SU-DHL-6 (cell line): ENCODE results near the gene KRTAP1-4.

Source experiments
- H2AFZ ChIP-seq: fragments of 200-600 bp; sonication (generic); 2 replicates; pipeline ENCODE4 v1.6.1; 2014; ENCODE audit warnings: low read depth, mild to moderate bottlenecking, moderate library complexity, mixed read lengths, antibody characterized with exemption, low read length; ENCODE audit not compliant: severe bottlenecking
- H3F3A ChIP-seq: fragments of 200-600 bp; shearing (Covaris generic); 2 replicates; pipeline ENCODE4 v1.6.0; 2016; ENCODE audit warnings: antibody characterized with exemption, mild to moderate bottlenecking; ENCODE audit not compliant: insufficient read depth
- H3K27ac ChIP-seq: fragments of 200-600 bp; sonication (generic); 2 replicates; pipeline ENCODE4 v1.5.1; 2016; ENCODE audit warnings: low read depth, mild to moderate bottlenecking, low read length, moderate library complexity, mixed read lengths
- H3K27me3 ChIP-seq: fragments of 200-600 bp; sonication (generic), shearing (Covaris generic); 2 replicates; pipeline ENCODE4 v1.6.0; 2014; ENCODE audit warnings: mild to moderate bottlenecking, low read length
- H3K36me3 ChIP-seq: fragments of 200-600 bp; sonication (generic); 2 replicates; pipeline ENCODE4 v1.6.1; 2014; ENCODE audit warnings: mild to moderate bottlenecking, low read length, mixed read lengths
- H3K4me2 ChIP-seq: fragments of 300-600, 200-600 bp; shearing (Covaris generic), sonication (generic); 2 replicates; pipeline ENCODE4 v1.6.0; 2014; ENCODE audit warnings: low read length, low read depth, mild to moderate bottlenecking; ENCODE audit not compliant: poor library complexity, severe bottlenecking
- H3K4me3 ChIP-seq: fragments of 200-600 bp; sonication (generic); 2 replicates; pipeline ENCODE4 v1.5.1; 2014; ENCODE audit warnings: antibody characterized with exemption, low read length, mild to moderate bottlenecking, mixed read lengths; ENCODE audit not compliant: insufficient read depth, poor library complexity, severe bottlenecking
- H3K79me2 ChIP-seq: fragments of 200-600 bp; sonication (generic); 2 replicates; pipeline ENCODE4 v1.6.1; 2014; ENCODE audit warnings: mild to moderate bottlenecking, low read length, moderate library complexity; ENCODE audit not compliant: insufficient read depth
- H3K9ac ChIP-seq: fragments of 200-600 bp; sonication (generic); 2 replicates; pipeline ENCODE4 v1.7.0; 2014; ENCODE audit warnings: mild to moderate bottlenecking, low read length
- H3K9me2 ChIP-seq: fragments of 200-600 bp; sonication (generic); replicated peaks from 2 replicates; pipeline ENCODE4 v1.6.1; 2014; ENCODE audit warnings: low read length; ENCODE audit not compliant: insufficient read depth
- H3K9me3 ChIP-seq: fragments of 200-600 bp; sonication (generic); 2 replicates; pipeline ENCODE4 v1.6.1; 2014; ENCODE audit warnings: low read length, mixed read lengths; ENCODE audit not compliant: insufficient read depth
- H4K20me1 ChIP-seq: fragments of 200-600 bp; sonication (generic); 2 replicates; pipeline ENCODE4 v1.6.1; 2014; ENCODE audit warnings: low read depth, mild to moderate bottlenecking, antibody characterized with exemption, low read length, moderate library complexity, mixed read lengths
- EZH2phosphoT487 ChIP-seq: fragments of 200-600 bp; sonication (generic), shearing (Covaris generic); conservative IDR thresholded peaks from 2 replicates; pipeline ENCODE4 v1.6.1; 2018; ENCODE audit warnings: mild to moderate bottlenecking, antibody characterized with exemption, low read length, moderate library complexity, mixed read lengths
- TF ChIP-seq, protein P1 (sequence below): fragments of 200-600 bp; sonication (generic); IDR thresholded peaks from one replicate; pipeline ENCODE4 v1.5.1; 2017; ENCODE audit warnings: antibody characterized with exemption, mild to moderate bottlenecking, low read length, moderate library complexity; ENCODE audit not compliant: insufficient read depth, poor library complexity, severe bottlenecking

KRTAP1-4 gene, protein sequence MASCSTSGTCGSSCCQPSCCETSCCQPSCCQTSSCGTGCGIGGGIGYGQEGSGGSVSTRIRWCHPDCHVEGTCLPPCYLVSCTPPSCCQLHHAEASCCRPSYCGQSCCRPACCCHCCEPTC

DNA sequence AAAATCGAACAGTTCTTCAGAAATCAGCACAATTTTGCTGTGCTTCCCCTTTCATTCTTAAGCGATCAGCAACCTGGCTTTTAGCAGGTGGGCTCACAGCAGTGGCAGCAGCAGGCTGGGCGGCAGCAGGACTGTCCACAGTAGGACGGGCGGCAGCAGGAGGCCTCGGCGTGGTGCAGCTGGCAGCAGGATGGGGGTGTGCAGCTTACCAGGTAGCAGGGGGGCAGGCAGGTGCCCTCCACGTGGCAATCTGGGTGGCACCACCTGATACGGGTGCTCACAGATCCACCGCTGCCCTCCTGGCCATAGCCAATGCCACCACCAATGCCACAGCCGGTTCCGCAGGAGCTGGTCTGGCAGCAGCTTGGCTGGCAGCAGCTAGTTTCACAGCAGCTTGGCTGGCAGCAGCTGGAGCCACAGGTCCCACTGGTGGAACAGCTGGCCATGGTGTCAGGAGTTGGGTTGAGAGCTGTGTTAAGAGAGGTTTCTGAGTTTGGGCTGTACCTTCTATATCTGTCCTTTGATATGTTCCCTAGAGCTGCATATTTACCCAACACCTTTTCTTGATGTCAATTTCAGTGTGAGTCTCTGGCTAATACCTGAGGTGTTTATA lies at the start of gene KRTAP1-4:
Gene KRTAP1-4 (minus strand): TSS at position 563 of the 613 bp plus-strand sequence. CDS start 117 bp downstream, at position 446.
- Histone ChIP-seq H3K9me2 (no peaks in the 10 kb centered on the region), H2AFZ (no peak within 1 kb of the TSS), H3K79me2 (no peaks in the 10 kb centered on the region), H3K9ac (no peak within 1 kb of the TSS), H3K27ac (no peak within 1 kb of the TSS), H3K4me2 (no peak within 1 kb of the TSS), H3K36me3 (no peaks in the 10 kb centered on the region), H3F3A (no peaks in the 10 kb centered on the region), H3K4me3 (no peak within 1 kb of the TSS), H4K20me1 (no peaks in the 10 kb centered on the region), H3K27me3 (no peaks in the 10 kb centered on the region), H3K9me3 (no peaks in the 10 kb centered on the region)
- TF ChIP-seq EZH2phosphoT487 = no peak
- TF ChIP-seq, protein P1, sequence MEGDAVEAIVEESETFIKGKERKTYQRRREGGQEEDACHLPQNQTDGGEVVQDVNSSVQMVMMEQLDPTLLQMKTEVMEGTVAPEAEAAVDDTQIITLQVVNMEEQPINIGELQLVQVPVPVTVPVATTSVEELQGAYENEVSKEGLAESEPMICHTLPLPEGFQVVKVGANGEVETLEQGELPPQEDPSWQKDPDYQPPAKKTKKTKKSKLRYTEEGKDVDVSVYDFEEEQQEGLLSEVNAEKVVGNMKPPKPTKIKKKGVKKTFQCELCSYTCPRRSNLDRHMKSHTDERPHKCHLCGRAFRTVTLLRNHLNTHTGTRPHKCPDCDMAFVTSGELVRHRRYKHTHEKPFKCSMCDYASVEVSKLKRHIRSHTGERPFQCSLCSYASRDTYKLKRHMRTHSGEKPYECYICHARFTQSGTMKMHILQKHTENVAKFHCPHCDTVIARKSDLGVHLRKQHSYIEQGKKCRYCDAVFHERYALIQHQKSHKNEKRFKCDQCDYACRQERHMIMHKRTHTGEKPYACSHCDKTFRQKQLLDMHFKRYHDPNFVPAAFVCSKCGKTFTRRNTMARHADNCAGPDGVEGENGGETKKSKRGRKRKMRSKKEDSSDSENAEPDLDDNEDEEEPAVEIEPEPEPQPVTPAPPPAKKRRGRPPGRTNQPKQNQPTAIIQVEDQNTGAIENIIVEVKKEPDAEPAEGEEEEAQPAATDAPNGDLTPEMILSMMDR = no peak

DNA sequence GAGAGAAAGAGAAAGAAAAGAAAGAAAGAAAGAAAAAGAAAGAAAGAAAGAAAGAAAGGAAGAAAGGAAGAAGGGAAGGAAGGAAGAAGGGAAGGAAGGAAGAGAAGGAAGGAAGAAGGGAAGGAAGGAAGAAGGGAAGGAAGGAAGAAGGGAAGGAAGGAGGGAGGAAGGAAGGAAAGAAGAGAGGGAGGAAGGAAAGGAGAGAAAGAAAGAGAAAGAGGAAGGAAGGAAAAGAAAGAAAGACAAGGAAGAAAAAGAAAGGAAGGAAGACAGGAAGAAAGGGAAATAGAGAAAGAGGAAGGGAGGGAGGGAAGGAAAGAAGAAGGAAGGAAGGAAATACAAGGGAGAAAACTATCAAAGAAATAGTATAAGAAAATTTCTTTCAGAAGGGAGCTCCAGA lies 46.8 kb upstream of the KRTAP1-4 start:
- H3K4me2 ChIP-seq = no peak overlapping the region
- H3K4me3 ChIP-seq = no peak overlapping the region
- TF ChIP-seq EZH2phosphoT487 = no peak
- TF ChIP-seq, protein P1 = no peak

DNA sequence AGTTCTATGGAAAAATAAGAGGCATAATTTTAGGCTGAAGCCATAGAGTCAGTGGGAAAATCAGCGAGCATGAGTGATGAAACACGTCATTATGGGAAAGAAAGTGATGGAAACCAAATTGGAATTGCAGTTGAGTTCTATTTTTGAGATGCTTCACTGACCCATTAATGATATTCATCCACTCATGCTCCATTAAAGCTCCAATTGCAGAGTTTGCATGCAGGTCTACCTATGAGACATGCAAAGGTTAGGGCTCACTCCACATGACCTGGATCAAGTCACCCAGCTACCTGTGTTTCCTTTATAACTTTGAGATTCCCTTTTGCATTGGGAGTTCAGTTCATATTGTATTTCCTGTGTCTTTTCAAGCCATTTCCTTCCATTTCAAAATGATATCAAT lies 43.7 kb upstream of the KRTAP1-4 start:
- Histone ChIP-seq H3K9ac (no peak overlapping the region), H3K4me2 (no peak overlapping the region), H3K4me3 (no peak overlapping the region), H3K36me3 (no peaks in the 10 kb centered on the region), H3K27ac (no peak overlapping the region), H4K20me1 (no peaks in the 10 kb centered on the region), H2AFZ (no peak overlapping the region), H3K79me2 (no peaks in the 10 kb centered on the region), H3F3A (no peaks in the 10 kb centered on the region), H3K9me3 (no peaks in the 10 kb centered on the region), H3K9me2 (no peaks in the 10 kb centered on the region), H3K27me3 (no peaks in the 10 kb centered on the region)
- TF ChIP-seq, protein P1 = no peak
- TF ChIP-seq EZH2phosphoT487 = no peak

More for the DNA sequence above, 46.8 kb upstream of the KRTAP1-4 start:
- no peaks in the 10 kb centered on the region for H3K9me3 ChIP-seq
- no peaks in the 10 kb centered on the region for H3K27me3 ChIP-seq
- no peaks in the 10 kb centered on the region for H3K79me2 ChIP-seq
- no peaks in the 10 kb centered on the region for H3K36me3 ChIP-seq
- H3K9me2 ChIP-seq = no peaks in the 10 kb centered on the region
- no peak overlapping the region for H3K9ac ChIP-seq
- no peaks in the 10 kb centered on the region for H3F3A ChIP-seq
- H2AFZ ChIP-seq = no peak overlapping the region
- no peaks in the 10 kb centered on the region for H4K20me1 ChIP-seq
- H3K27ac ChIP-seq = no peak overlapping the region
